ENCODE results near the gene AK3.
"Not testable (repeated sequence)": the region's sequence is repeated elsewhere in the genome, so short reads cannot be mapped to it uniquely, and the experiment has no call there.

The AK3 gene

DNA sequence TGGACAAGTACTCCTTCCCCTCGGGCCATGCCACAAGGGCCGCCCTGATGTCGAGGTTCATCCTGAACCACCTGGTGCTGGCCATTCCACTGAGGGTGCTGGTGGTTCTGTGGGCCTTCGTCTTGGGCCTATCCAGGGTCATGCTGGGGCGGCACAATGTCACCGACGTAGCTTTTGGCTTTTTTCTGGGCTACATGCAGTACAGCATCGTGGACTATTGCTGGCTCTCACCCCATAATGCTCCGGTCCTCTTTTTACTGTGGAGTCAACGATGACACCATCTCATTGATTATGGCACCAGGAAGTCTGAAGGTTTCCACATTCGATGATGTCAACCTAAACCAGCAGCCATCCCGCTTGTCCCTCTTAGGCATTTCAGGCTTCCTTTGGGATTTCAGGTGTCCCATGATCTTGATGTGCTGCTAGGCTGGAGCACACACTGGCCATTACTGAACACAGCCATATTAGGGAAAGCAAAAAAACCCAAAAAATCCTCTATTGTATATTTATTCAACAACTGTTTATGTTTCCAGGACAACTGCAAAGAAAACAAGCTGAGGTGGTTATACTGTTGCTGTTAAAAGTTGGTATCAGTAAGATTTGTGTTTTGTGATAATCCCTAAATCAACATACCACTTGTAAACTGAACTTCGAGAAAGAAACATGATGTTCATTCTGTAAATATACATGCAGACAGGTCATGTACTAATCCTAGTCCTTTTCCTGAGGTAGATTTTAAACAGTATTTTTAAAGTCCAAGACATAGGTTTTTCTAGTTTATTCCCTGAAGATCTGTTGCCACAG is 77.8 kb downstream of the AK3 start:
- DNase-seq: no peak

- peak; percentile 63 for DNase-seq
Observed at GRCh38 chr9:4662108-4662988, 78.7 kb downstream of the AK3 start, which contains the start of gene PLPP6. Gene PLPP6 (plus strand): TSS chr9:4662294. CDS start chr9:4662376, 82 bp downstream.

GRCh38 chr9:4661611-4662010 is 79.4 kb downstream of the AK3 start:
- DNase-seq: no peak

DNA sequence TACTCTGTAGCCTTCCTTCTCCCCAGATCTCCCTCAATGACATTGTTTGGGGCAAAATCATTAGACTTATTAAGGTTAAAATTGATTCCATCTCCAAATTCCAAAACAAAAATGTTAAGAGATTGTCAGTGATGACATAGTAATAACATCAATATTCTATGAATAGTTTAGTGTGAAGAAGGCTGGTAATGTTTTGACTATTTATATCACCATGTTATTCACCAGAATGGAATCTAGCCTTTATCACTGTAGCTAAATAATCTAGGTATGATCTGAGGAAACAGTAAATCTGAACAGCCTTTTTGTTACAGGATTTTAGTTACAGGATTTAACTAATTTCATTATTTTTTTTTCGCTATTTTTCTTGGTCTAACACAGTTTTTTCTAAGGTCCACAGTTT is 79.8 kb downstream of the AK3 start:
- no peak for DNase-seq

DNA sequence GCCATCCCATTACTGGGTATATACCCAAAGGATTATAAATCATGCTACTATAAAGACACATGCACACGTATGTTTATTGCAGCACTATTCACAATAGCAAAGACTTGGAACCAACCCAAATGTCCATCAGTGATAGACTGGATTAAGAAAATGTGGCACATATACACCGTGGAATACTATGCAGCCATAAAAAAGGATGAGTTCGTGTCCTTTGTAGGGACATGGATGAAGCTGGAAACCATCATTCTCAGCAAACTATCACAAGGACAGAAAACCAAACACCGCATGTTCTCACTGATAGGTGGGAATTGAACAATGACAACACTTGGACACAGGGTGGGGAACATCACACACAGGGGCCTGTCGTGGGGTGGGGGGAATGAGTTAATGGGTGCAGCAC is 80.3 kb downstream of the AK3 start:
- not testable (repeated sequence) for DNase-seq

Data from activated gamma-delta T cell treated with Interleukin-2 at 50 U/mL for 16 hours (primary cell).